Body of pancreas (tissue), 4 donors: ENCODE data around the gene LRRC27. TPM values are rescaled to one million over a fixed set of nuclear protein-coding genes. Genes with fewer than 3 reads are reported as not detected.

Experiments used
- ATAC-seq: fragments of 150-250 bp; one replicate; pipeline ENCODE4 v1.9.1; 2016
- DNase-seq, 4 donors: peaks; one replicate each; pipeline ENCODE4 v3.0.0-alpha.2; 2019
- H3K27ac ChIP-seq, 4 donors: fragments of 200-600 bp; sonication (generic); 1 replicate in 3 of 4; 2 replicates in 1 of 4; pipeline versions ENCODE4 v1.5.1 to v1.6.1; 2016 to 2019; ENCODE audit warnings: mild to moderate bottlenecking in 1 of 4, mixed read lengths in 1 of 4, moderate library complexity in 1 of 4
- H3K27me3 ChIP-seq, 2 donors: fragments of 200-600 bp; sonication (generic); one replicate each; pipeline ENCODE4 v1.6.0; 2016; ENCODE audit warnings: mild to moderate bottlenecking in 1 of 2
- H3K36me3 ChIP-seq, 2 donors: fragments of 200-600 bp; sonication (generic); replicated peaks in 1 of 2; 2 replicates each; pipeline ENCODE4 v1.5.1; 2016; ENCODE audit warnings: low read depth in 2 of 2; ENCODE audit not compliant: insufficient read depth in 1 of 2
- H3K4me1 ChIP-seq: fragments of 200-600 bp; sonication (generic); one replicate; pipeline ENCODE4 v1.6.0; 2016
- H3K4me3 ChIP-seq, 2 donors: fragments of 200-600 bp; sonication (generic); 1 replicate in 1 of 2; 2 replicates in 1 of 2; pipeline ENCODE4 v1.5.1; 2016 to 2019
- H3K9me3 ChIP-seq, 3 donors: fragments of 200-600 bp; sonication (generic); 1 replicate in 2 of 3; 2 replicates in 1 of 3; pipeline ENCODE4 v1.5.1; 2016
- POLR2A ChIP-seq, 3 donors: fragments of 450-650 bp; IDR thresholded peaks; one replicate each; pipeline ENCODE4 v1.6.1; 2016; ENCODE audit warnings: antibody characterized with exemption in 3 of 3, mild to moderate bottlenecking in 2 of 3
- WGBS, 2 donors: methylation state at CpG; one replicate each; pipeline ENCODE4 v1.1.5; 2017; 5-methylcytosine and 5-hydroxymethylcytosine counted together
- intact Hi-C: fragments of 100-400 bp; cut with DNase I; formaldehyde crosslinking; loops from one replicate; pipeline ENCODE4 v1.15.1; 2023
- total RNA-seq, 2 donors: library from RNA; depleted of rRNA; stranded (reverse); fragments of >200 nt; gene quantifications; one replicate each; pipeline ENCODE4 v1.1.0, GENCODE V29; 2016
- TF ChIP-seq, protein P1 (sequence below), 7 experiments: fragments of 450-650 bp in 4 of 7; fragments of 200-600 bp in 3 of 7; sonication (generic) in 3 of 7; IDR thresholded peaks; one replicate each; pipeline ENCODE4 v1.5.1; 2016 to 2019; ENCODE audit warnings: antibody characterized with exemption in 7 of 7

The LRRC27 gene
- total RNA-seq, 2 donors from 2014 or later: 6.5 to 24.7 TPM

GRCh38 chr10:132427939-132428367 is 96.0 kb downstream of the LRRC27 start:
- no peaks in the 10 kb centered on the region for H3K27me3 ChIP-seq
- 87 to 92% methylated on average over 2 of the region's 2 CpGs for WGBS, 2 donors
- TF ChIP-seq POLR2A (IDR thresholded peaks at IDR 0.05): no peak
- TF ChIP-seq, protein P1, sequence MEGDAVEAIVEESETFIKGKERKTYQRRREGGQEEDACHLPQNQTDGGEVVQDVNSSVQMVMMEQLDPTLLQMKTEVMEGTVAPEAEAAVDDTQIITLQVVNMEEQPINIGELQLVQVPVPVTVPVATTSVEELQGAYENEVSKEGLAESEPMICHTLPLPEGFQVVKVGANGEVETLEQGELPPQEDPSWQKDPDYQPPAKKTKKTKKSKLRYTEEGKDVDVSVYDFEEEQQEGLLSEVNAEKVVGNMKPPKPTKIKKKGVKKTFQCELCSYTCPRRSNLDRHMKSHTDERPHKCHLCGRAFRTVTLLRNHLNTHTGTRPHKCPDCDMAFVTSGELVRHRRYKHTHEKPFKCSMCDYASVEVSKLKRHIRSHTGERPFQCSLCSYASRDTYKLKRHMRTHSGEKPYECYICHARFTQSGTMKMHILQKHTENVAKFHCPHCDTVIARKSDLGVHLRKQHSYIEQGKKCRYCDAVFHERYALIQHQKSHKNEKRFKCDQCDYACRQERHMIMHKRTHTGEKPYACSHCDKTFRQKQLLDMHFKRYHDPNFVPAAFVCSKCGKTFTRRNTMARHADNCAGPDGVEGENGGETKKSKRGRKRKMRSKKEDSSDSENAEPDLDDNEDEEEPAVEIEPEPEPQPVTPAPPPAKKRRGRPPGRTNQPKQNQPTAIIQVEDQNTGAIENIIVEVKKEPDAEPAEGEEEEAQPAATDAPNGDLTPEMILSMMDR (IDR thresholded peaks at IDR 0.05): no peak
- H3K27ac ChIP-seq: no peak overlapping the region
- H3K4me3 ChIP-seq: no peak overlapping the region
- DNase-seq (no peak), ATAC-seq (no peak)
- intact Hi-C loops: no loop called here
- H3K4me1 ChIP-seq: peaks cover 15% of the 10 kb centered on the region
- H3K36me3 ChIP-seq: peaks cover 0 to 2% of the 10 kb centered on the region in 2 donors
- H3K9me3 ChIP-seq: no peaks in the 10 kb centered on the region

- DNase-seq (no peak), ATAC-seq (no peak)
- peaks cover 12% of the 10 kb centered on the region for H3K4me1 ChIP-seq
- H3K36me3 ChIP-seq: peaks cover 0 to 2% of the 10 kb centered on the region in 2 donors
- H3K9me3 ChIP-seq: no peaks in the 10 kb centered on the region
- no peak overlapping the region for H3K4me3 ChIP-seq
- no peak overlapping the region for H3K27ac ChIP-seq
- intact Hi-C loops: no loop called here
- H3K27me3 ChIP-seq: no peaks in the 10 kb centered on the region
- 93% methylated on average over 6 to 11 of the region's 11 CpGs for WGBS, 2 donors
- TF ChIP-seq, protein P1 (IDR thresholded peaks at IDR 0.05): no peak
- no peak for TF ChIP-seq POLR2A (IDR thresholded peaks at IDR 0.05)
These were observed 96.5 kb downstream of the LRRC27 start for GRCh38 chr10:132428486-132428995.

Other genes with a start within 250 kb of the LRRC27 start
- gene DPYSL4, start 145.2 kb upstream of the LRRC27 start, total RNA-seq: under 1 TPM in 1 of 2 donors, not detected in 1; 0.52 TPM
- 1 to 10 TPM in 1 of 2 donors, under 1 TPM in 1; 0.78 to 4.0 TPM for gene STK32C, start 24.2 kb upstream of the LRRC27 start, total RNA-seq
- 10 to 100 TPM; 31.9 to 46.5 TPM for gene PWWP2B, start 65.0 kb downstream of the LRRC27 start, total RNA-seq
- 10 to 100 TPM in 1 of 2 donors, 1 to 10 TPM in 1; 9.2 to 14.5 TPM for gene INPP5A, start 205.6 kb downstream of the LRRC27 start, total RNA-seq